Measurements from ENCODE around the gene SEC61A1. TPM values are rescaled to one million over a fixed set of nuclear protein-coding genes. Genes with fewer than 3 reads are reported as not detected.

SEC61A1 gene
- polyA plus RNA-seq, 2 of the 4 experiments (the other 2 are of a cell fraction) = 93.5 to 180 TPM

DNA sequence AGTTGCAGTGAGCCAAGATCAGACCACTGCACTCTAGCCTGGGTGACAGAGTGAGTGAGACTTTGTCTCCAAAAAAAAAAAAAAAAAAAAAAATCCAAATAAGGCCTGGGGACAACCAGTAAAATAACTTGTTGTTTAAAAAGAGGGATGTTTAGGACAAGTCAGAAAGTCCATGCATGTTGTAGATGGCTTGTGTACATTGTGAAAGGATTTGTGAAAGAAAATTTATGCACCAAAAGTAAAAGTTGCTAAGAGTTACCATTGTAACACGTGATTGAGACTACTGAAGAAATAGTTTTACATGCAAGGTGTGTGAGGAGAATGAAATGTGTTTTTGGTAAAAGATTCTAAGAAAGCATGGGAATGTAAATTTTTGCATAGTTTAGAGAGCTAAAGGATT, 35.7 kb upstream of the SEC61A1 start:
- TF ChIP-seq, protein P1, sequence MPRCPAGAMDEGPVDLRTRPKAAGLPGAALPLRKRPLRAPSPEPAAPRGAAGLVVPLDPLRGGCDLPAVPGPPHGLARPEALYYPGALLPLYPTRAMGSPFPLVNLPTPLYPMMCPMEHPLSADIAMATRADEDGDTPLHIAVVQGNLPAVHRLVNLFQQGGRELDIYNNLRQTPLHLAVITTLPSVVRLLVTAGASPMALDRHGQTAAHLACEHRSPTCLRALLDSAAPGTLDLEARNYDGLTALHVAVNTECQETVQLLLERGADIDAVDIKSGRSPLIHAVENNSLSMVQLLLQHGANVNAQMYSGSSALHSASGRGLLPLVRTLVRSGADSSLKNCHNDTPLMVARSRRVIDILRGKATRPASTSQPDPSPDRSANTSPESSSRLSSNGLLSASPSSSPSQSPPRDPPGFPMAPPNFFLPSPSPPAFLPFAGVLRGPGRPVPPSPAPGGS (IDR thresholded peaks at IDR 0.05) = no peak
- TF ChIP-seq HOXB13 (CRISPR knock-in tag; IDR thresholded peaks at IDR 0.05; ENCODE audit: low read depth) (no peak), ZNF302 (CRISPR knock-in tag; IDR thresholded peaks at IDR 0.05) (no peak), HDAC2 (IDR thresholded peaks at IDR 0.05) (no peak), NFE2L2 (conservative IDR thresholded peaks at IDR 0.05; ENCODE audit: low read length) (no peak), CEBPB (IDR thresholded peaks at IDR 0.05) (no peak), MAFK (IDR thresholded peaks at IDR 0.05; ENCODE audit: partially characterized antibody) (no peak), PHF8 (IDR thresholded peaks at IDR 0.05; ENCODE audit: borderline replicate concordance, low read depth) (no peak), JUNB (IDR thresholded peaks at IDR 0.05) (no peak), CTCF (IDR thresholded peaks at IDR 0.05) (no peak), HEYL (CRISPR knock-in tag; IDR thresholded peaks at IDR 0.05) (no peak), RCOR1 (IDR thresholded peaks at IDR 0.05; ENCODE audit: low read depth, low read length) (no peak), ZSCAN20 (CRISPR knock-in tag; IDR thresholded peaks at IDR 0.05) (no peak)
- TF ChIP-seq, protein P2, sequence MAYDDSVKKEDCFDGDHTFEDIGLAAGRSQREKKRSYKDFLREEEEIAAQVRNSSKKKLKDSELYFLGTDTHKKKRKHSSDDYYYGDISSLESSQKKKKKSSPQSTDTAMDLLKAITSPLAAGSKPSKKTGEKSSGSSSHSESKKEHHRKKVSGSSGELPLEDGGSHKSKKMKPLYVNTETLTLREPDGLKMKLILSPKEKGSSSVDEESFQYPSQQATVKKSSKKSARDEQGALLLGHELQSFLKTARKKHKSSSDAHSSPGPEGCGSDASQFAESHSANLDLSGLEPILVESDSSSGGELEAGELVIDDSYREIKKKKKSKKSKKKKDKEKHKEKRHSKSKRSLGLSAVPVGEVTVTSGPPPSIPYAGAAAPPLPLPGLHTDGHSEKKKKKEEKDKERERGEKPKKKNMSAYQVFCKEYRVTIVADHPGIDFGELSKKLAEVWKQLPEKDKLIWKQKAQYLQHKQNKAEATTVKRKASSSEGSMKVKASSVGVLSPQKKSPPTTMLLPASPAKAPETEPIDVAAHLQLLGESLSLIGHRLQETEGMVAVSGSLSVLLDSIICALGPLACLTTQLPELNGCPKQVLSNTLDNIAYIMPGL (CRISPR knock-in tag; IDR thresholded peaks at IDR 0.05; ENCODE audit: borderline replicate concordance) = no peak
- TF ChIP-seq, protein P3, sequence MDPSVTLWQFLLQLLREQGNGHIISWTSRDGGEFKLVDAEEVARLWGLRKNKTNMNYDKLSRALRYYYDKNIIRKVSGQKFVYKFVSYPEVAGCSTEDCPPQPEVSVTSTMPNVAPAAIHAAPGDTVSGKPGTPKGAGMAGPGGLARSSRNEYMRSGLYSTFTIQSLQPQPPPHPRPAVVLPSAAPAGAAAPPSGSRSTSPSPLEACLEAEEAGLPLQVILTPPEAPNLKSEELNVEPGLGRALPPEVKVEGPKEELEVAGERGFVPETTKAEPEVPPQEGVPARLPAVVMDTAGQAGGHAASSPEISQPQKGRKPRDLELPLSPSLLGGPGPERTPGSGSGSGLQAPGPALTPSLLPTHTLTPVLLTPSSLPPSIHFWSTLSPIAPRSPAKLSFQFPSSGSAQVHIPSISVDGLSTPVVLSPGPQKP (IDR thresholded peaks at IDR 0.05; ENCODE audit: low read depth, low read length) = no peak
- TF ChIP-seq, protein P4, sequence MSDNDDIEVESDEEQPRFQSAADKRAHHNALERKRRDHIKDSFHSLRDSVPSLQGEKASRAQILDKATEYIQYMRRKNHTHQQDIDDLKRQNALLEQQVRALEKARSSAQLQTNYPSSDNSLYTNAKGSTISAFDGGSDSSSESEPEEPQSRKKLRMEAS (IDR thresholded peaks at IDR 0.05) = no peak
- CTCF ChIA-PET = no interaction called here
- FAIRE-seq (no peak), ATAC-seq (no peak), DNase-seq (ENCODE audit: low read depth in 1 of 2, low spot score in 1 of 2) (no peak)
- POLR2A ChIA-PET = no interaction called here
- Histone ChIP-seq H3K4me1 (peaks cover under 1% of the 10 kb centered on the region; the same call in 1 of the 3 replicates), H3K27ac (no peak overlapping the region), H3K4me2 (no peak overlapping the region), H3K9me3 (no peaks in the 10 kb centered on the region), H3K4me3 (no peak overlapping the region)
- 8% methylated on average over 1 of the region's 1 CpG for WGBS (ENCODE audit: missing lambda C conversion rate)

- ChIA-PET CTCF (interaction anchor here (1.3 kb wide), 1 partner anchor 11 kb away, joined by 3 read pairs; no protein-coding TSS in a partner anchor), POLR2A (no interaction called here)
- no peak overlapping the region for H3K4me2 ChIP-seq
- WGBS (ENCODE audit: missing lambda C conversion rate) = 63% methylated on average over 8 of the region's 10 CpGs
- DNase-seq (ENCODE audit: low read depth in 1 of 2, low spot score in 1 of 2) (no peak), FAIRE-seq (no peak), ATAC-seq (no peak)
- H3K27ac ChIP-seq = no peak overlapping the region
- no peaks in the 10 kb centered on the region for H3K4me1 ChIP-seq
- no peaks in the 10 kb centered on the region for H3K9me3 ChIP-seq
- no peak overlapping the region for H3K4me3 ChIP-seq
- TF ChIP-seq EHF (CRISPR knock-in tag; IDR thresholded peaks at IDR 0.05) = no peak
- no peak for TF ChIP-seq TP53 (CRISPR knock-in tag; IDR thresholded peaks at IDR 0.05)
- TF ChIP-seq, protein P5, sequence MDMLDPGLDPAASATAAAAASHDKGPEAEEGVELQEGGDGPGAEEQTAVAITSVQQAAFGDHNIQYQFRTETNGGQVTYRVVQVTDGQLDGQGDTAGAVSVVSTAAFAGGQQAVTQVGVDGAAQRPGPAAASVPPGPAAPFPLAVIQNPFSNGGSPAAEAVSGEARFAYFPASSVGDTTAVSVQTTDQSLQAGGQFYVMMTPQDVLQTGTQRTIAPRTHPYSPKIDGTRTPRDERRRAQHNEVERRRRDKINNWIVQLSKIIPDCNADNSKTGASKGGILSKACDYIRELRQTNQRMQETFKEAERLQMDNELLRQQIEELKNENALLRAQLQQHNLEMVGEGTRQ (IDR thresholded peaks at IDR 0.05) = no peak
- no peak for TF ChIP-seq CEBPB (IDR thresholded peaks at IDR 0.05)
- TF ChIP-seq HDAC2 (IDR thresholded peaks at IDR 0.05) = no peak
- TF ChIP-seq ESRRA (IDR thresholded peaks at IDR 0.05; ENCODE audit: borderline replicate concordance, low read length) = no peak
- TF ChIP-seq ATOH8 (CRISPR knock-in tag; IDR thresholded peaks at IDR 0.05; ENCODE audit: low read depth) = no peak
- no peak for TF ChIP-seq RFX5 (IDR thresholded peaks at IDR 0.05)
- TF ChIP-seq POLR2AphosphoS2 (conservative IDR thresholded peaks at IDR 0.05; ENCODE audit: low read length) = no peak
- TF ChIP-seq NFE2L2 (conservative IDR thresholded peaks at IDR 0.05; ENCODE audit: low read length) = no peak
- no peak for TF ChIP-seq HOXA7 (CRISPR knock-in tag; IDR thresholded peaks at IDR 0.05)
- TF ChIP-seq, protein P6, sequence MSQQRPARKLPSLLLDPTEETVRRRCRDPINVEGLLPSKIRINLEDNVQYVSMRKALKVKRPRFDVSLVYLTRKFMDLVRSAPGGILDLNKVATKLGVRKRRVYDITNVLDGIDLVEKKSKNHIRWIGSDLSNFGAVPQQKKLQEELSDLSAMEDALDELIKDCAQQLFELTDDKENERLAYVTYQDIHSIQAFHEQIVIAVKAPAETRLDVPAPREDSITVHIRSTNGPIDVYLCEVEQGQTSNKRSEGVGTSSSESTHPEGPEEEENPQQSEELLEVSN (IDR thresholded peaks at IDR 0.05; ENCODE audit: borderline replicate concordance, low read depth) = no peak
- TF ChIP-seq RNF2 (IDR thresholded peaks at IDR 0.05; ENCODE audit: borderline replicate concordance, low read depth) = no peak
- TF ChIP-seq JUN (IDR thresholded peaks at IDR 0.05) = no peak
- no peak for TF ChIP-seq KDM5A (IDR thresholded peaks at IDR 0.05)
- TF ChIP-seq ZNF302 (CRISPR knock-in tag; IDR thresholded peaks at IDR 0.05) = no peak
- TF ChIP-seq FOSB (CRISPR knock-in tag; IDR thresholded peaks at IDR 0.05) = no peak
- TF ChIP-seq MAFK (IDR thresholded peaks at IDR 0.05; ENCODE audit: partially characterized antibody) = no peak
Measured at GRCh38 chr3:128021768-128022372, 30.4 kb upstream of the SEC61A1 start.

All from A549 (cell line).